ENCODE measurements around the gene AFAP1L1. TPM values are rescaled to one million over a fixed set of nuclear protein-coding genes. Genes with fewer than 3 reads are reported as not detected.

Gene AFAP1L1
- total and polyA plus RNA-seq, 2 donors from 2014 or later = 4.8 to 14.8 TPM

DNA sequence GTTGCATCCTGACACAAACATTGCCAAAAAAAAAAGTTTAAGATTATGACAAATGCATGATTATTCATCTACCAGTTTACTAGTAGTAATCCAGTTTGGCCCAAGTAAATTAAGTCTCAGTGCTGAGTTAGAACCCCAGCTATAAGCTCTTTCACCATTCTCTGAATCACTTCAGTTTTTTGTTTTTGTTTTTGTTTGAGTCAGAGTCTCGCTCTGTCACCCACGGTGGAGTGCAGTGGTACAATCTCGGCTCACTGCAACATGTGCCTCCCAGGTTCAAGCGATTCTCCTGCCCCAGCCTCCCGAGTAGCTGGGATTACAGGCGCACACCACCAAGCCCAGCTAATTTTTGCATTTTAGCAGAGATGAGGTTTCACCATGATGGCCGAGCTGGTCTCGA, 84.7 kb downstream of the AFAP1L1 start:
- intact Hi-C loops (cut with DNase I) = no loop called here
- Histone ChIP-seq H3K27me3 (ENCODE audit: control insufficient read depth, insufficient read depth, low read length) (no peaks in the 10 kb centered on the region), H3K4me1 (ENCODE audit: control insufficient read depth in 2 of 3, insufficient read depth in 2 of 3, low read depth in 1 of 3, low read length in 3 of 3) (peaks cover 0 to 7% (median 0%) of the 10 kb centered on the region in 3 donors), H3K9me3 (ENCODE audit: control insufficient read depth in 2 of 3, insufficient read depth in 1 of 3, low read length in 3 of 3) (no peaks in the 10 kb centered on the region), H3K36me3 (ENCODE audit: control insufficient read depth in 2 of 3, insufficient read depth in 3 of 3, low read length in 3 of 3) (peaks cover 0 to 18% (median 8%) of the 10 kb centered on the region in 3 donors), H3K9ac (ENCODE audit: low read length in 3 of 3) (no peak overlapping the region), H3K4me3 (ENCODE audit: low read length in 3 of 3) (no peak overlapping the region), H3K27ac (ENCODE audit: low read depth in 2 of 2, low read length in 2 of 2) (no peak overlapping the region)
- TF ChIP-seq CTCF (IDR thresholded peaks at IDR 0.05; ENCODE audit: borderline replicate concordance, extremely low read depth, insufficient read depth) = no peak
- no peak for DNase-seq
- no peak for FAIRE-seq

GRCh38 chr5:149357370-149358293, 86.0 kb downstream of the AFAP1L1 start, which contains the start of gene PCYOX1L:
PCYOX1L (plus strand) TSS chr5:149358046; CDS start chr5:149358069, 23 bp downstream.
- peak within 1 kb of the TSS; percentile 37 to 71 (median 67) for H3K4me3 ChIP-seq (ENCODE audit: low read length in 3 of 3)
- intact Hi-C loops (cut with DNase I) = no loop called here
- peak; percentile 96 to 98 (median 97) for DNase-seq
- no peak within 1 kb of the TSS for H3K27ac ChIP-seq (ENCODE audit: low read depth in 2 of 2, low read length in 2 of 2)
- TF ChIP-seq CTCF (IDR thresholded peaks at IDR 0.05; ENCODE audit: borderline replicate concordance, extremely low read depth, insufficient read depth) = no peak
- peak within 1 kb of the TSS in 2 of 3 donors; percentile 30 to 31 for H3K9ac ChIP-seq (ENCODE audit: low read length in 3 of 3)
- peaks cover 0 to 7% (median 0%) of the 10 kb centered on the region in 3 donors for H3K4me1 ChIP-seq (ENCODE audit: control insufficient read depth in 2 of 3, insufficient read depth in 2 of 3, low read depth in 1 of 3, low read length in 3 of 3)
- peak; percentile 13 for FAIRE-seq
- H3K36me3 ChIP-seq (ENCODE audit: control insufficient read depth in 2 of 3, insufficient read depth in 3 of 3, low read length in 3 of 3) = peaks cover 0 to 10% (median 2%) of the 10 kb centered on the region in 3 donors
- H3K9me3 ChIP-seq (ENCODE audit: control insufficient read depth in 2 of 3, insufficient read depth in 1 of 3, low read length in 3 of 3) = no peaks in the 10 kb centered on the region
- no peaks in the 10 kb centered on the region for H3K27me3 ChIP-seq (ENCODE audit: control insufficient read depth, insufficient read depth, low read length)

DNA sequence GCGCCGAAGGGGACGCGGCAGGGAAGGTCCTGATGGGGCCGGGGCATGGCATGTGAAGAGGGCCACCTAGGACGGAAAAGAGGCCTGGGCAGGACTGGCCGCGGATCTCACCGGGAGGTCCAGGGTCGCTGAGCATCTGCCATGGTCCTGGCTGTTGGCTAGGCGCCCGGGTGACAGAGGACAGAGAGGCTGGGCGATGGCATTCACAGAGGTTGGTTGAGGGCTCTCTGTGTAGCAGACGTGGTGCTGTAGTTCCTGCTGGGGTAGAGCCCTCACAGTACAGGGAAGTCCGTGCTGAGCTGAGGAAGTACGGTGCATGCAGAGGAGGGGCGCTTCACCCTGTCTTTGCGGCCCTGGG, 86.6 kb downstream of the AFAP1L1 start:
- intact Hi-C loops (cut with DNase I) = no loop called here
- peaks cover 0 to 7% (median 0%) of the 10 kb centered on the region in 3 donors for H3K4me1 ChIP-seq (ENCODE audit: control insufficient read depth in 2 of 3, insufficient read depth in 2 of 3, low read depth in 1 of 3, low read length in 3 of 3)
- DNase-seq (peak in 3 of 5 donors; percentile 18 to 80 (median 34)), FAIRE-seq (no peak)
- peaks cover 0 to 6% (median 2%) of the 10 kb centered on the region in 3 donors for H3K36me3 ChIP-seq (ENCODE audit: control insufficient read depth in 2 of 3, insufficient read depth in 3 of 3, low read length in 3 of 3)
- H3K4me3 ChIP-seq (ENCODE audit: low read length in 3 of 3) = peak overlapping the region; percentile 37 to 71 (median 67)
- no peaks in the 10 kb centered on the region for H3K9me3 ChIP-seq (ENCODE audit: control insufficient read depth in 2 of 3, insufficient read depth in 1 of 3, low read length in 3 of 3)
- H3K27me3 ChIP-seq (ENCODE audit: control insufficient read depth, insufficient read depth, low read length) = no peaks in the 10 kb centered on the region
- H3K9ac ChIP-seq (ENCODE audit: low read length in 3 of 3) = peak overlapping the region in 2 of 3 donors; percentile 30 to 31
- no peak for TF ChIP-seq CTCF (IDR thresholded peaks at IDR 0.05; ENCODE audit: borderline replicate concordance, extremely low read depth, insufficient read depth)
- no peak overlapping the region for H3K27ac ChIP-seq (ENCODE audit: low read depth in 2 of 2, low read length in 2 of 2)

Measured in kidney (tissue), 14 donors.